ENCODE data around the gene UTF1.

Gene UTF1

DNA sequence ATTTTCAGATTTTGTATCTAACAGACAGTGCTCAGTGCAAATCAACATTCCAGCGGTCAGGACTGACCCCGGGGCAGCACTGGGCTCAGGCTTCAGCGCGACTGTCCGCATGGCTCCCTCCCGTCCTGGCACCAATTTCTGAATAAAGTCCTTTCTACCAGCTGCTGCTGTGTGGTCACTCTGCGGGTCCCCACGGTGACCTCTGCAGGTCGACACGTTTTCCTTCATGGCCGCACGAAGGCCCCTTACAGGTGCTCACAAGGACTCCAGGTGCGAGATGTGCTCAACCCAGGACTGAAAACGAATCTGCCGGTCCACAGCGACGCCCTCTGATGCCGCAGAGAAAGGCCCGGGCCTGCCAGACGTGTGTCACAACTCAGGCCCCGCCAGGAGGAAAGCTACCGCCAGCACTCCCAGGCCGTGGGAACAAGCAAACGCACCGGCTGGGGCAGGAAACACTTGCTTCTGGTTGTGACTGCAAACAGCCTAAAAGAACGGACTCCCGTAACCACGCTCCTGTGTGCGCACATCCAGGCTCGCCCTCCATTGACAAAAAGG lies 3.7 kb upstream of the UTF1 start:
- no peak overlapping the region for H3K4me3 ChIP-seq (ENCODE audit: low read depth, low read length)
- peaks cover 62% of the 10 kb centered on the region for H3K27me3 ChIP-seq
- TF ChIP-seq, protein P1, sequence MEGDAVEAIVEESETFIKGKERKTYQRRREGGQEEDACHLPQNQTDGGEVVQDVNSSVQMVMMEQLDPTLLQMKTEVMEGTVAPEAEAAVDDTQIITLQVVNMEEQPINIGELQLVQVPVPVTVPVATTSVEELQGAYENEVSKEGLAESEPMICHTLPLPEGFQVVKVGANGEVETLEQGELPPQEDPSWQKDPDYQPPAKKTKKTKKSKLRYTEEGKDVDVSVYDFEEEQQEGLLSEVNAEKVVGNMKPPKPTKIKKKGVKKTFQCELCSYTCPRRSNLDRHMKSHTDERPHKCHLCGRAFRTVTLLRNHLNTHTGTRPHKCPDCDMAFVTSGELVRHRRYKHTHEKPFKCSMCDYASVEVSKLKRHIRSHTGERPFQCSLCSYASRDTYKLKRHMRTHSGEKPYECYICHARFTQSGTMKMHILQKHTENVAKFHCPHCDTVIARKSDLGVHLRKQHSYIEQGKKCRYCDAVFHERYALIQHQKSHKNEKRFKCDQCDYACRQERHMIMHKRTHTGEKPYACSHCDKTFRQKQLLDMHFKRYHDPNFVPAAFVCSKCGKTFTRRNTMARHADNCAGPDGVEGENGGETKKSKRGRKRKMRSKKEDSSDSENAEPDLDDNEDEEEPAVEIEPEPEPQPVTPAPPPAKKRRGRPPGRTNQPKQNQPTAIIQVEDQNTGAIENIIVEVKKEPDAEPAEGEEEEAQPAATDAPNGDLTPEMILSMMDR (IDR thresholded peaks at IDR 0.05; ENCODE audit: low read depth, low read length): no peak
- H3K9me3 ChIP-seq: no peaks in the 10 kb centered on the region
- DNase-seq: no peak
- no peaks in the 10 kb centered on the region for H3K4me1 ChIP-seq
- H3K36me3 ChIP-seq: no peaks in the 10 kb centered on the region

GRCh38 chr10:133227256-133227655 lies 2.8 kb upstream of the UTF1 start:
- DNase-seq: no peak
- TF ChIP-seq, protein P1 (IDR thresholded peaks at IDR 0.05; ENCODE audit: low read depth, low read length): no peak
- Histone ChIP-seq H3K9me3 (no peaks in the 10 kb centered on the region), H3K27me3 (peaks cover 71% of the 10 kb centered on the region), H3K4me1 (no peaks in the 10 kb centered on the region), H3K4me3 (ENCODE audit: low read depth, low read length) (no peak overlapping the region), H3K36me3 (no peaks in the 10 kb centered on the region)

DNA sequence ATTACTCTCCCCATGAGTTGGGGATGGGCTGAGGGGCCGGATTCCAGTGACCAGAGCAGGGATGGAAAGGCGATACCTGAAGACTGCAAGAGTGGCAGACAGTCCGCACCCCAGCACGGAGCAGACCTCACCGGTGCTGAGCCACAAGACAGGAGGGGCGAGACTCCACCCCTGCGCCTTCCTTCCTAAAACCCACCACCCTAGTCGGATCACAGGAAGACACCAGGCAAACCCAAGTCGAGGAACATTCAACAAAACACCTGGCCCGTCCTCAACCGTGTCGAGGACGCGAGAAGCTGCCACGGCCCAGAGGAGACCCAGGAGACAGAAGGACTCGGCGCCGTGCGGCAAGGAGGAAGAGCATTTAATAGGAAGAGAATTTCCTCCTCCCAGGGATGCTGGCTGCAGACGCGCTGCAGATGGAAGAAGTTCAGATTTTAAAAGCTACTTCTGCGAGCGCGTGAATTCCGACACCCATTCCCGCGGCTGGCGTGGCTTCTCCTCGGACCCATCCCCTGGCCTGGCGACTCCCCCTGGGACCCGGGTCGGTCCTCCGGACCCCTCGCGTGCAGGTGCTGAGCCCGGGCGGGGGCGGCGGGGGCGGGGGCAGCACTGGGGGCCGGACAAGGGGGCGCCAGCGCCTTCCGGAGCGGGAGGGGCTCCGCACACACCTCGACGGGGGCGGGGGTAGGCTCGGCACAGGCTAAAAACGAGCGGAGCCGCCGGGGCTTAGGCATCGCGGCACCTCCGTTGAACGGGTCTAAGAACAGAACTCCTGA lies 563 bp upstream of the UTF1 start:
- TF ChIP-seq, protein P1 (IDR thresholded peaks at IDR 0.05; ENCODE audit: low read depth, low read length): no peak
- Histone ChIP-seq H3K4me1 (no peaks in the 10 kb centered on the region), H3K9me3 (no peaks in the 10 kb centered on the region), H3K36me3 (no peaks in the 10 kb centered on the region), H3K27me3 (peaks cover 78% of the 10 kb centered on the region), H3K4me3 (ENCODE audit: low read depth, low read length) (no peak overlapping the region)
- no peak for DNase-seq

- DNase-seq: no peak
- Histone ChIP-seq H3K4me1 (no peaks in the 10 kb centered on the region), H3K9me3 (no peaks in the 10 kb centered on the region), H3K4me3 (ENCODE audit: low read depth, low read length) (no peak overlapping the region), H3K36me3 (no peaks in the 10 kb centered on the region), H3K27me3 (peaks cover 73% of the 10 kb centered on the region)
- TF ChIP-seq, protein P1 (IDR thresholded peaks at IDR 0.05; ENCODE audit: low read depth, low read length): no peak
Measured at GRCh38 chr10:133230387-133231195, 574 bp downstream of the UTF1 start.

DNA sequence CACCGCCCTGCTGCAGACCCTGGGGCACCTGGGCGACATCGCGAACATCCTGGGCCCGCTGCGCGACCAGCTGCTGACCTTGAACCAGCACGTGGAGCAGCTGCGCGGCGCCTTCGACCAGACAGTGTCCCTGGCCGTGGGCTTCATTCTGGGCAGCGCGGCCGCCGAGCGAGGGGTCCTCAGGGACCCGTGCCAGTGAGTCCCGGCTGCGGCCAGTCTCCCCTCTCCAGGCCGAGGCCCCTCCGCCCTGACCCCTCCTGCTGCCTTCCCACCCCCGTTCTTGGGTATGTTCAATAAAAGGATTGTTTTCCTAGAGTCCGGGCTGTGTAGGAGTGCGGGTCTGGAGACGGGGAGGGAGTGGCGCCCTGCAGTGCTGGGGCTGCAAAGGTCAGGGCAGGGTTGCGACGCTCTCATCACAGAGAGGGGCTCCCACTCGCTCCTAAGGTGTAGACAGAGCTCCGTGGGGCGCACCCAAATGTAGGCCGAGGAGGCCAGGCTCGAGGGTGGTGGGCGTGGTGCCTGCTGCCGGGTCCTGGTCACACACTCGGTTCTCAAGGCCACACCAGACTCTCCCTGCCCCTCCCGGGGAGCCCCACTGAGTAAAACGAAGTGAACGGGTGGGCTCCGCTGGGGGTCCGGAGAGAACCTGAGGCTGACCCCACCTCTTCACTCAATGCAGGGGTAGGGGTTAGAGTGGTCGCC lies 1.4 kb downstream of the UTF1 start:
- Histone ChIP-seq H3K36me3 (no peaks in the 10 kb centered on the region), H3K27me3 (peaks cover 70% of the 10 kb centered on the region), H3K4me3 (ENCODE audit: low read depth, low read length) (no peak overlapping the region), H3K4me1 (no peaks in the 10 kb centered on the region), H3K9me3 (no peaks in the 10 kb centered on the region)
- TF ChIP-seq, protein P1 (IDR thresholded peaks at IDR 0.05; ENCODE audit: low read depth, low read length): no peak
- no peak for DNase-seq

Measured in BE2C (cell line).